ENCODE data around the gene UBAP1L. TPM values are rescaled to one million over a fixed set of nuclear protein-coding genes. Genes with fewer than 3 reads are reported as not detected.

UBAP1L gene
- total and polyA plus RNA-seq, 8 donors, result 1.5 to 11.4 (median 2.6) TPM

DNA sequence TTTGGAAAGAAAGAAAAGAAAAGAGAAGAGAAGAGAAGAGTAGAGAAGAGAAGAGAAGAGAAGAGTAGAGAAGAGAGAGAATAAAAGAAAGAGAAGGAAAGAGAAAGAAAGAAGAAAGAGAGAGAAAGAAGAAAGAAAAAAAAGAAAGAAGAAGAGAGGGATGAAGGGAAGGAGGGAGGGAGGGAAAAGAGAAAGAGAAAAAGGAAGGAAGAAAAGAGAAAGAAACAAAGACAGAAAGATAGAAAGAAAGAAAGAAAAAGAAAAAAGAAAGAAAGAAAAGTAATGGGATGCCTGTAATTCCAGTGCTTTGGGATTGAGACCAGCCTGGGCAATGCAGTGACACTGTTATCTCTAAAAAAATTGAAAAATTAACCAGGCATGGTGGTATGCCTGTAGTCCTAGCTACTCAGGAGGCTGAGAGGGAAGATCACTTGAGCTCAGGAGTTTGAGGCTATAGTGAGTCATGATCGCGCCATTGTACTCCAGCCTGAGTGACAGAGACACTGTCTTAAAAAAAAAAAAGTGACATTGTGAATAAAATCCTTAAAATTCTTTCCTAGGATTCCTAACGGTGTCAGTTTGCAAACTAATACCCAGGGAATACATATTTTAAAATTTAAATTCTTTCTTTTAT is 48.9 kb downstream of the UBAP1L start:
- Histone ChIP-seq H3K4me3 (no peak overlapping the region), H3K9me3 (no peaks in the 10 kb centered on the region), H3K27ac (no peak overlapping the region), H3K4me1 (no peaks in the 10 kb centered on the region), H3K27me3 (peaks cover 0 to 5% (median 0%) of the 10 kb centered on the region in 4 donors), H3K36me3 (no peaks in the 10 kb centered on the region)
- FAIRE-seq, result no peak
- DNase-seq, result no peak
- no peak for ATAC-seq
- intact Hi-C loops (cut with DNase I), result no loop called here
- WGBS, 2 donors, result 72 to 76% methylated on average over 3 of the region's 3 CpGs
- TF ChIP-seq, protein P1, sequence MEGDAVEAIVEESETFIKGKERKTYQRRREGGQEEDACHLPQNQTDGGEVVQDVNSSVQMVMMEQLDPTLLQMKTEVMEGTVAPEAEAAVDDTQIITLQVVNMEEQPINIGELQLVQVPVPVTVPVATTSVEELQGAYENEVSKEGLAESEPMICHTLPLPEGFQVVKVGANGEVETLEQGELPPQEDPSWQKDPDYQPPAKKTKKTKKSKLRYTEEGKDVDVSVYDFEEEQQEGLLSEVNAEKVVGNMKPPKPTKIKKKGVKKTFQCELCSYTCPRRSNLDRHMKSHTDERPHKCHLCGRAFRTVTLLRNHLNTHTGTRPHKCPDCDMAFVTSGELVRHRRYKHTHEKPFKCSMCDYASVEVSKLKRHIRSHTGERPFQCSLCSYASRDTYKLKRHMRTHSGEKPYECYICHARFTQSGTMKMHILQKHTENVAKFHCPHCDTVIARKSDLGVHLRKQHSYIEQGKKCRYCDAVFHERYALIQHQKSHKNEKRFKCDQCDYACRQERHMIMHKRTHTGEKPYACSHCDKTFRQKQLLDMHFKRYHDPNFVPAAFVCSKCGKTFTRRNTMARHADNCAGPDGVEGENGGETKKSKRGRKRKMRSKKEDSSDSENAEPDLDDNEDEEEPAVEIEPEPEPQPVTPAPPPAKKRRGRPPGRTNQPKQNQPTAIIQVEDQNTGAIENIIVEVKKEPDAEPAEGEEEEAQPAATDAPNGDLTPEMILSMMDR (IDR thresholded peaks at IDR 0.05), result no peak

DNA sequence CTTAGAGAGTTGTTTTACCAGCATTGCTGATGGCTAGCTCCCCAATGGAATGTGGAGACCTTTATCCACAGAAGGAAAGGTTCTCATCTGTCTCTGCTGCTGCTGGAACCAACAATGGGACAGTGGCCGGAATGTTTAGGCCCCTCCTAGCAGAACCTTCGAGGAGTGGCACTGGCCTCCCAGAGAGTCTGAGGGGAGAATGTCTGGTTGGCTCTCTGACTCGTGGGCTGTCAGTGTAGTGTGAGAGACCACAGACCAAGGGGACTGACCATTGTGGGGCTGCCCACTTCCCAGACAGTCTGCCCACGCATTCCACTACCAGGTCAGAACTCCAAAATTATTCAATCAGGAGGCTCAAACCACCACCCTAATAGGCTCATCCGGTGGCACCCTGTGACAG is 52.3 kb downstream of the UBAP1L start:
- Histone ChIP-seq H3K27me3 (peaks cover 0 to 5% (median 0%) of the 10 kb centered on the region in 4 donors), H3K4me3 (no peak overlapping the region), H3K4me1 (no peaks in the 10 kb centered on the region), H3K36me3 (no peaks in the 10 kb centered on the region), H3K27ac (no peak overlapping the region), H3K9me3 (no peaks in the 10 kb centered on the region)
- FAIRE-seq, result no peak
- WGBS, 2 donors, result 73% methylated on average over 5 of the region's 5 CpGs
- TF ChIP-seq, protein P1 (IDR thresholded peaks at IDR 0.05), result no peak
- DNase-seq, result no peak
- ATAC-seq, result no peak
- intact Hi-C loops (cut with DNase I), result no loop called here

DNA sequence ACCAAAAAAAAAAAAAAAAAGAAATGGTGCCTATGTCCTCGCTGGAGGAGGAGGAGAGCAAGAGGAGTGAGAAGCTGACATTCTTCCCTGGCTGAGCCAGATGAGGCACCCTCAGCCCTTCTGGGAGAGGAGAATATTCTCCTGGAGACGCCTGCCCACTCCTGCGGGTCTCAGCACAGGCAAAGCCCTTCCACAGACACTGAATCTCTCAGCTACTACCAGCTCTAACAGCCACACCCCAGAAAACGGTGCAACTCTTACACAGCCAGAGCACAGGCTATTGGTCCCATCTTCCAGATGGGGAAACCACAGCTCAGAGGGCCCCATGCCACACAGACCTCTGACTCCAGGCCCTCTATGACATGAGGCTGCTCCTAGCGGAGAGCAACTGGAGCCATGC is 52.9 kb downstream of the UBAP1L start:
- no peaks in the 10 kb centered on the region for H3K4me1 ChIP-seq
- DNase-seq, result no peak
- H3K27ac ChIP-seq, result no peak overlapping the region
- WGBS, 2 donors, result 77 to 89% methylated on average over 4 to 5 of the region's 5 CpGs
- no peak for FAIRE-seq
- no peaks in the 10 kb centered on the region for H3K9me3 ChIP-seq
- intact Hi-C loops (cut with DNase I), result no loop called here
- no peak for ATAC-seq
- no peaks in the 10 kb centered on the region for H3K27me3 ChIP-seq
- TF ChIP-seq, protein P1 (IDR thresholded peaks at IDR 0.05), result no peak
- H3K4me3 ChIP-seq, result no peak overlapping the region
- H3K36me3 ChIP-seq, result no peaks in the 10 kb centered on the region

DNA sequence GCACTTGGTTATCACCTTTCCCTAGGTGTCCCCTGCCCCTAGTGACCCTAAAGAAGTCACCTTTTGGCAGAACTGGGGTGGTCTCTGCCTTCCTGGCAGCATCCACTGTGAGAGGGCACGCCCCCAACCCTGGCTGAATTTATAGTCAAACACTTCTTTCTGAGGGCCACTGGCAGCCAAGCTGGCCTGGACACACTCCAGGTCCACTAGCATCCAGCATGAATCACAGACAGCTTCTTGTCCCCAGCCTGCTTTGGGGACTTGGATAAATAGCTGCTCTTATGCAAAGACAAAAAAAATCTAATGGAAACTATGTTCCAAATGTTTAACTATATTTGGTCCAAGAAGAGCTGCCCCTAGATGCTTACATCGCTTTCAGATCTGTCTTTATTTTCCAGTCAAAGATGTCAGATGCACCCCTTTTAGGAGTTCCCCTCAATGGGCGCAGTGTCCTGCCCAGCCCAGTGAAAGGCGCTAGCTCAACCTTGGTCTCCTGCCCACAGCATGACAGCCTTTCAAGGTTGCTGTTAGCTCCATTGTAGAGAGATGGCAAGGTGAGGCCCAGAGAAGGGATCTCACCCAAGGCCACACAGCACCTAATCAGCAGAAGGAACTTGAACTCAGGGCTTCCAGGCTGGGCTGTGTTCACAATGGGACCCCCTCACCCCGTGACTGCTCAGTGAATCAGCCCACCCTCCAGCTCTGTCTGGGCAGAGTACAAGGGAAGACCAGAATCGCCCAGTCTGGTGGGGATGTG is 54.2 kb downstream of the UBAP1L start:
- H3K27me3 ChIP-seq, result no peaks in the 10 kb centered on the region
- DNase-seq (no peak), FAIRE-seq (no peak), ATAC-seq (no peak)
- H3K9me3 ChIP-seq, result no peaks in the 10 kb centered on the region
- TF ChIP-seq, protein P1 (IDR thresholded peaks at IDR 0.05), result no peak
- no peaks in the 10 kb centered on the region for H3K4me1 ChIP-seq
- 80 to 85% methylated on average over 6 of the region's 6 CpGs for WGBS, 2 donors
- H3K27ac ChIP-seq, result no peak overlapping the region
- H3K4me3 ChIP-seq, result no peak overlapping the region
- H3K36me3 ChIP-seq, result no peaks in the 10 kb centered on the region
- intact Hi-C loops (cut with DNase I), result no loop called here
